Peyer's patch (tissue), 4 donors: Measurements from ENCODE around the gene PXMP4. TPM values are rescaled to one million over a fixed set of nuclear protein-coding genes. Genes with fewer than 3 reads are reported as not detected.

Source experiments
- DNase-seq, 3 donors: peaks; one replicate each; pipeline ENCODE4 v3.0.0-alpha.2; 2017 to 2019
- H3K27ac ChIP-seq, 4 donors: fragments of 200-600 bp; sonication (generic); one replicate each; pipeline ENCODE4 v1.5.1; 2016 to 2019
- H3K27me3 ChIP-seq, 2 donors: fragments of 200-600 bp; sonication (generic); one replicate each; pipeline ENCODE4 v1.5.1; 2019
- H3K36me3 ChIP-seq, 3 donors: fragments of 200-600 bp; sonication (generic); one replicate each; pipeline ENCODE4 v1.5.1; 2016 to 2019
- H3K4me1 ChIP-seq, 4 donors: fragments of 200-600 bp; sonication (generic); one replicate each; pipeline ENCODE4 v1.5.1; 2016 to 2019
- H3K4me3 ChIP-seq, 4 donors: fragments of 200-600 bp; sonication (generic); 1 replicate in 3 of 4; 2 replicates in 1 of 4; pipeline ENCODE4 v1.5.1; 2016 to 2019; ENCODE audit warnings: mild to moderate bottlenecking in 1 of 4
- H3K9me3 ChIP-seq, 4 donors: fragments of 200-600 bp; sonication (generic); one replicate each; pipeline ENCODE4 v1.5.1; 2016 to 2019; ENCODE audit warnings: mild to moderate bottlenecking in 1 of 4
- POLR2A ChIP-seq, 2 donors: fragments of 450-650 bp; IDR thresholded peaks; one replicate each; pipeline ENCODE4 v1.5.1; 2017; ENCODE audit warnings: antibody characterized with exemption in 2 of 2, mild to moderate bottlenecking in 2 of 2, moderate library complexity in 2 of 2
- total RNA-seq, 4 donors: library from RNA; depleted of rRNA; stranded (reverse); fragments of >200 nt; gene quantifications; one replicate each; pipeline ENCODE4 v1.1.0, GENCODE V29; 2016
- TF ChIP-seq, protein P1 (sequence below), 6 experiments: fragments of 450-650 bp in 4 of 6; fragments of 200-600 bp in 2 of 6; sonication (generic) in 1 of 6; IDR thresholded peaks; one replicate each; pipeline ENCODE4 v1.5.1; 2017 to 2019; ENCODE audit warnings: antibody characterized with exemption in 6 of 6, mild to moderate bottlenecking in 3 of 6, moderate library complexity in 1 of 6

The PXMP4 gene
- total RNA-seq, 4 donors from 2014 or later: 0.83 to 15.3 (median 8.1) TPM

DNA sequence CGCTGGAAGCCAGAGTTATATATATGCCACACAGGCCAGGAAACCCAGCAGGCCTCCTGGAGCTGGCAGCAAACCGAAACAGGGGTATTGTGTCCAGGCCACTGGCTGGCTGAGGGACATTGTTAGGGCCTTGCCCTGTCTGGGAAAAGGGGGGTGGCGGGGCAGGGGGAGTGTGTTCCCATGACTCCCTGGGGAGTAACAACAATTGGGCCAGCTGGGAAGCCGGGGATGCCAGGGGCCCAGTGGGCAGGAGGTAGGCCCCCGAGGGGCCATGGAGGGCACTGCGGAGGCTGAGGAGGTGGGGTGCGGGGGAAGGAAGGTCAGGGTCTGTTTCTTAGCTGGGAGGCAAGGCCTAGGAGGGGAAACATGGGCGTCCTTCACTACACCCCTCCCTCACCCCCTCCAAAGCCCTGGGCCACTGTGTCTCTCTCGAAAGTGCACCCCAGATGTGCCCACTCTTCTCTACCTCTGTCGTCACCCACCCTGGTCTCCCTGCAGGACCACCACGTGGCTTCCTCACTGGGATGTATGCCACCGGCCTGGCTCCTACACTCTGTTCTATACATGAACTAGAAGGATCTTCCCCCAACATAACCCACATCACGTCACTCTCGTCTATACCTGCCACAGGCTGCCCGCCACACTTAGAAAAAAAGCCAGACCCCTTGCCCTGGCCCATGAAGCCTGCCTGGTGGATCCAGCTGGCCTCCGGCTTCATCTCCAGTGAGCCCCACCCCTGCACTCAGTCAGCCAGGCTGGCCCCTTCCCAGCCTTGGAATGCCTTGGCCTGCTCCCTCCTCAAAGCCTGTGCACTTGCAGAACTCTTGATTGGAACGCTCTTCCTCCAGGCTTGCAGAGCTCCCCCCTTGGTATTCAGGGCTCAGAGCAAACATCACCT, 26.1 kb downstream of the PXMP4 start:
- H3K4me1 ChIP-seq: no peaks in the 10 kb centered on the region
- no peak for DNase-seq
- no peak overlapping the region for H3K27ac ChIP-seq
- no peaks in the 10 kb centered on the region for H3K36me3 ChIP-seq
- TF ChIP-seq, protein P1, sequence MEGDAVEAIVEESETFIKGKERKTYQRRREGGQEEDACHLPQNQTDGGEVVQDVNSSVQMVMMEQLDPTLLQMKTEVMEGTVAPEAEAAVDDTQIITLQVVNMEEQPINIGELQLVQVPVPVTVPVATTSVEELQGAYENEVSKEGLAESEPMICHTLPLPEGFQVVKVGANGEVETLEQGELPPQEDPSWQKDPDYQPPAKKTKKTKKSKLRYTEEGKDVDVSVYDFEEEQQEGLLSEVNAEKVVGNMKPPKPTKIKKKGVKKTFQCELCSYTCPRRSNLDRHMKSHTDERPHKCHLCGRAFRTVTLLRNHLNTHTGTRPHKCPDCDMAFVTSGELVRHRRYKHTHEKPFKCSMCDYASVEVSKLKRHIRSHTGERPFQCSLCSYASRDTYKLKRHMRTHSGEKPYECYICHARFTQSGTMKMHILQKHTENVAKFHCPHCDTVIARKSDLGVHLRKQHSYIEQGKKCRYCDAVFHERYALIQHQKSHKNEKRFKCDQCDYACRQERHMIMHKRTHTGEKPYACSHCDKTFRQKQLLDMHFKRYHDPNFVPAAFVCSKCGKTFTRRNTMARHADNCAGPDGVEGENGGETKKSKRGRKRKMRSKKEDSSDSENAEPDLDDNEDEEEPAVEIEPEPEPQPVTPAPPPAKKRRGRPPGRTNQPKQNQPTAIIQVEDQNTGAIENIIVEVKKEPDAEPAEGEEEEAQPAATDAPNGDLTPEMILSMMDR (IDR thresholded peaks at IDR 0.05): no peak
- TF ChIP-seq POLR2A (IDR thresholded peaks at IDR 0.05): no peak
- no peaks in the 10 kb centered on the region for H3K27me3 ChIP-seq
- no peaks in the 10 kb centered on the region for H3K9me3 ChIP-seq
- H3K4me3 ChIP-seq: no peak overlapping the region

DNA sequence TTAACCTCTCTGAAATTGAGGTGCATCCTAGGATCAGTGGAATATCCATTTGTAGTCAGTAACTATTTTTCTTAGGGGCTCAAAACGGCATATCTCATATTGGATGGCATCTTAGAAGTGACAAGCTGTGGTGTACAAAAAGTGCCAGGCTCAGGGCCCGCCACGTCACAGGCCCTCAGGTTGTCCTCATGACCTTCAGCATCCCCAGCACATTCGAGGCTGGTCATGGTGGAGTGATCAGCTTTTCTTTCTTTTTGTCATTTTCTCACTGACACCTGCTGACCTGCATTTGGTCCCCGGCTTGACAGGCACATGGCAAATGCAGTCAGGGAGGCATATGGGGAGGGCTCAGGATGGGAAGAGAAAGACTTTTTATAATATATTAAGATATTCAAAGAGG, 26.8 kb downstream of the PXMP4 start:
- Histone ChIP-seq H3K4me3 (no peak overlapping the region), H3K4me1 (no peaks in the 10 kb centered on the region), H3K27me3 (no peaks in the 10 kb centered on the region), H3K36me3 (no peaks in the 10 kb centered on the region), H3K27ac (no peak overlapping the region), H3K9me3 (no peaks in the 10 kb centered on the region)
- no peak for DNase-seq
- TF ChIP-seq POLR2A (IDR thresholded peaks at IDR 0.05): no peak
- TF ChIP-seq, protein P1 (IDR thresholded peaks at IDR 0.05): no peak

DNA sequence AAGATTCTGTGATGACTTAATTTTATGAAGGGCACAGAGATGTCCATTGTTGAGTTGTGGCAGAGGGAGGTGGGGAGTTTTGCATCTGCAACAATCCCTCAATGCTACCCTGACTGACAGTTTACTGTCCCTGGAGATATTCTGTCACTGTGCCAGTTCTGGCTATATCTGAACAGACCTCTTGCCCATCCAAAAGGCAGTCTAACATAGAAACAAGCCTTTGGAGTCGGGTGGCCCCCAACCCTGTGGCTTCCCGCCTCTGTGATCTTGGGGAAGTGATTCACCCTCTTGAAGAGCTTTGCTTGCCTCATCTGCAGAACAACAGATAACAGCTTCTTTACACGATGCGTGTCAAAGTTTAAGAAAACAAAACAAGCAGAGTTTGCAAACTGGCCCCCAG, 30.1 kb downstream of the PXMP4 start:
- Histone ChIP-seq H3K27me3 (no peaks in the 10 kb centered on the region), H3K4me1 (peaks cover 0 to 14% (median 11%) of the 10 kb centered on the region in 4 donors), H3K36me3 (no peaks in the 10 kb centered on the region), H3K4me3 (no peak overlapping the region), H3K9me3 (no peaks in the 10 kb centered on the region), H3K27ac (no peak overlapping the region)
- no peak for TF ChIP-seq POLR2A (IDR thresholded peaks at IDR 0.05)
- TF ChIP-seq, protein P1 (IDR thresholded peaks at IDR 0.05): no peak
- no peak for DNase-seq

DNA sequence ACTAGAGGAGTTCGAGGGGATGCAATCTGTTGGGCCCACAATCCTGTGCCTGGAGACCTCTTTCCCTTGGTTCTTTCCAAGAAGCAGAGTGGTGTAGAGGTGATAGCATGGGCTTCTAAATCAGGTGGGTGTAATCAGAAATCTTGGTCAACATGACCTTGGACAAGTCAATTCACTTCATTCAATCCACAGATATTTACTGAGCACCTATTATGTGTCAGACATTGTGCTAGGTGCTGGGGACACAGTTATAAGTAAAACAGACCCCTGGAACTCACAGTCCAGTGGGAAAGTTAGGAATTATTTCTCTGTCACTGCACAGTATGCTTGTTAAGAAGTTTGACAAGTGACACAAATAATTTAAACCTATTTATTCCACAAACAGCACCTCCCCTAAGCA, 30.6 kb downstream of the PXMP4 start:
- Histone ChIP-seq H3K4me1 (peaks cover 0 to 19% (median 14%) of the 10 kb centered on the region in 4 donors), H3K9me3 (no peaks in the 10 kb centered on the region), H3K36me3 (no peaks in the 10 kb centered on the region), H3K27ac (no peak overlapping the region), H3K4me3 (no peak overlapping the region), H3K27me3 (no peaks in the 10 kb centered on the region)
- no peak for TF ChIP-seq POLR2A (IDR thresholded peaks at IDR 0.05)
- TF ChIP-seq, protein P1 (IDR thresholded peaks at IDR 0.05): no peak
- no peak for DNase-seq

DNA sequence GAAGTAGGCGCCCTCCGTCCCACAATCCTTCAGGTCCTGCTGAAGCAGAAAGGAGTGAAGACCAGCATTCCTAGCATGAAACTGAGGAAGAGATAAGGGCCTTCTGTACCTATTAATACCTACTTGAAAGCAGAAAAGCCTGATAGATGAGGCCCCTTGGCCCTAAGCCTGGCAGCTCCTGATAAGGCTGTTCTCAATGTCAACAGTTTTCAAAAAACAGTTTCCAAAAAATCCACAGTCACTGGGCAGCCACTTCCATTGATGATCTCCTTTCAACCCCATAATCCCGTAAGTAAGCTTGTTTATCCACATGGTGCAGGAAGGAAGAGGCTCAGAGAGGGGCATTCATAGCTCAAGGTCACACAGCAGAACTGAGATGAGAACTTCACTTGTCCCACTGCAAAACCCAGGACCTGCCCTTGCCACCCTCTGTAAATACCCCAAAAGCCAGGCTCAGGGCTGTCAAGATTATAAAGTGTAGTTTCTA, 31.1 kb downstream of the PXMP4 start:
- no peak for DNase-seq
- no peak overlapping the region for H3K27ac ChIP-seq

More for the DNA sequence above, 31.1 kb downstream of the PXMP4 start:
- H3K4me1 ChIP-seq: peaks cover 0 to 19% (median 14%) of the 10 kb centered on the region in 4 donors
- H3K4me3 ChIP-seq: no peak overlapping the region
- no peaks in the 10 kb centered on the region for H3K36me3 ChIP-seq
- no peaks in the 10 kb centered on the region for H3K27me3 ChIP-seq
- TF ChIP-seq POLR2A (IDR thresholded peaks at IDR 0.05): no peak
- TF ChIP-seq, protein P1 (IDR thresholded peaks at IDR 0.05): no peak
- no peaks in the 10 kb centered on the region for H3K9me3 ChIP-seq
